Measurements from ENCODE around the gene SLC19A1.
A peak's percentile ranks its signal among the peaks of the same experiment; 100 is the strongest.

Gene SLC19A1

GRCh38 chr21:45542242-45542666, at the start of gene SLC19A1:
SLC19A1 (minus strand) TSS chr21:45542440; CDS start chr21:45537959, 4,481 bp downstream.
- DNase-seq, result no peak

DNA sequence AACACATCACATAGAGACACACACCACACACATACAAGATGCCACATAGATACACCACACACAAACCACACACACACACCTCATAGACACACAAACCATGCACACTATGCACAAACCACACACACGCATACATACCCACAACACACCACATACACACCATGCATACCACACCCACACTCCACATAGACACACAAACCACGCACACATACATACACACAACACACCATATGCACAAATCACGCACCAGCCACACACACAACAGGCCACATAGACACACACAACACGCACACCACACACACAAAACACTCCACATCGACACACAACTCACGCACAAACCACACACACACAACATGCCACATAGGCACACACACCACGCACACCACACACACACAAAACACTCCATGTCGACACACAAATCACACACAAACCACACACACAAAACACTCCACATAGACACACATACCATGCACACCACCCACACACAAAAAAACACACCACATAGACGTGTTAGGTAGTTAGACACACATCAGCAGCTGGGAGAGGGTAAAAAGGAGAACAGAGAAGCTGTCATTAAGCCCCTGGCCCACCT, 49.5 kb upstream of the SLC19A1 start:
- DNase-seq, result no peak

GRCh38 chr21:45590726-45591618, 48.7 kb upstream of the SLC19A1 start:
- DNase-seq, result no peak

DNA sequence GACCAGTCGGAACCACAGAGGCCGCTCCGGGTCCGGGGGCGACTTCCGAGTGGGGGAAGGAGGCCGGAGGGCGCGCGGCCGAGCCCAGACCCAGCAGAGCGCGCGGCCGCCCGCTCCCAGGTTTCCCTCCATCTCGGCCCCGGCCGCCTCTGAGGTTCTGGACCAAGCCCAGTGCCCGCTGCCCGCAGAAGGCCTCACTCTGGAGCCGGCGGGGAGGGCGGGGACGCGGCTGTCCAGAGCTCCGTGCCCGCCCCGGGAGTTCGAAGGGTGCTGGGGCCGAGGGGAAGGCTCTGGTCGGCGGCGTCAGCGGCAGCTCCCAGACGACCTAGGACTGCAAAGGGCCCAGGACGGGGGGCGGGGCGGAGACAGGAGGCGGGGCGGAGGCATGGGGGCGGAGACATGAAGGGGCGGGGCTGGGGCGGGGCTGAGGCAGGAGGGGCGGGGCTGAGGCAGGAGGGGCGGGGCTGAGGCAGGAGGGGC, 48.0 kb upstream of the SLC19A1 start:
- DNase-seq, result peak; percentile 76

- no peak for DNase-seq
Measured at GRCh38 chr21:45589686-45590245, 47.5 kb upstream of the SLC19A1 start.

GRCh38 chr21:45588871-45589491, 46.7 kb upstream of the SLC19A1 start:
- no peak for DNase-seq

DNA sequence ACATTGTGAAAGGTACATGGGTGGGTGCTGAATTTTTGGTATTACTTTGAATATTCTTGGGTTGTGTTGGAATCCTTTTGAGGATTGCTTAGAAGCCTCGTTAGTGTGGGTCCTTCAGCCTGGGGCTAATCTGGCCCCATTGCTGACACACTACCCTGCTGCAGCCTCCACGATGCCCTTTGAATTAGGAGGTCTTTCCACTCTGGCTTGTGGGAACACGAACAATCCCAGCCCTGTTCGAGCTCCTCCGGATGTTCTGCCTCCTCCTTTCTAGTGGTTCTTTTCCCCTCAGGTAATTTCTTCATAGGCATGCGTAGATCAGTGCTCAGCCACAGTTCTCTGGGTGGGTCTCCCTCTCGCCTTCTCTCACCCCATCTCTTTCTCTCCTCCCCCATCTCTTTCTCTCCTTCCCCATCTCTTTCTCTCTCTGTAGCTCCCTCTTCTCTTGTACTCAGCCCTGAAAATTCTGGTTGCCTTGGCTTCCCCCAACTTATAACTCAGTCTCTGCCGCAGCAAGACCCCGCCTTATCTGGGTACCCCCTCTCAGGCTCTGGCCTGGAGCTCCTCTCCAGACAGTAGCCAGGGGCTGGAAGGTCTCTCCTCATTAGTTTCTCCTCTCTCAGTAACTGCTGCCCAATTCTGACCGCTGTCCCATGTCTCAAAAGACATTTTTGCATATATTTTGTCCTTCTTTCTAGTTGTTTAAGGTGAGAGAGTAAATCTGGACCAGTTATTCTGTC, 46.0 kb upstream of the SLC19A1 start:
- DNase-seq, result no peak

DNA sequence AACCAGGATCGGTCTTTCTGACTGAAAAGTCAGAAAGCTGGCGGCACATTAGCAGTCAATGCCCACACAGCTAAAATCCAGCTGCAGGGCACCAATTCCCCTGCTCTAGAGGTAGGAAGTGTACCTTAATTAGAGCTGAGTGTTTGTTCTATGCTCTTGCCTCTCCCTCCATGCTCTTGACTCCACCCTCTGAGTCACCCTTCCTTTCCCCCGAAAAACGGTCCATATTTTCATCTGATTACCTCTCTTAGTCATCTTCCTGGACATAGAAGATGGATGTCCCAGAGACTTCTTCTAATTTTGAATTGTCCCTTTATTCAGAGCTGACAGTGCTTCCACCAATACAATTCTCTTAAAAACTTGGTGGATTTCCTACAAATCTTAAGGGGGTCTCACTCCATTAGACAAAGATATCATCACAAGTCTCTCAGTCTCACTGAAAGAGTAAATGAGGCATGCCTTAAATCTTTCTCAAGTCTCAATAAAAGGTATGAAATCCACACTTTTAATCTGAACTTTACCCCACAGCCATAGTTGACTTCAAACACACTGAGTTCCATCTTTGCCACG, 44.1 kb upstream of the SLC19A1 start:
- no peak for DNase-seq

GRCh38 chr21:45584786-45585185, 42.5 kb upstream of the SLC19A1 start:
- DNase-seq, result no peak

DNA sequence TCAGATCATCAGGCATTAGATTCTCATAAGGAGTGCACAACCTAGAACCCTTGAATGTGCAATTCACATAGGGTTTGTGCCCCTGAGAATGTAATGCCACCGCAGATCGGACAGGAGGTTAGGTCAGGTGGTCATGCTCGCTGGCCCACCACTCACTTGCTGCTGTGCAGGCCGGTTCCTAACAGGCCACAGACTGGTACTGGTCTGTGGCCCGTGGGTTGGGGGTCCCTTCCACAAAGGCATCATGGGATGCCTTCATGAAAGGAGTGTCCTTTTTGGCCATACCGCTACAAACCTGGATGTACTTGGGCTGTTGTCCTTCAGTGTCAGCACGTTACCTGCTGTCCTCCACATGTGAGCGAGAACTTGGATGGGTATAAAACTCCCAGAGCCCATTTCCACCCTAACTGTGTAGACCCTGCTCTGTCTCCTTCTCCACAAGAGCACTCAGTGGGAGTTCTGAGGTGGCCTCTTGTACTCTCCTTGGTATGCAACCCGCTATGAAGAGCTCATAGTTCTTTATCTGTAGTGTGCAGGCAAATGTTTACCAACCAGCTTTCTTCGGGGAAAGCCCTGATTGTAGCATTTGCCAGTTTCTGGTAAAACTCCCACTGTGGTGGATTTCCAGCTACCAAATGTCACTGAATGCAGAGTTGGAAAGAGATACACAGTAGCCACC, 41.7 kb upstream of the SLC19A1 start:
- DNase-seq, result no peak

DNA sequence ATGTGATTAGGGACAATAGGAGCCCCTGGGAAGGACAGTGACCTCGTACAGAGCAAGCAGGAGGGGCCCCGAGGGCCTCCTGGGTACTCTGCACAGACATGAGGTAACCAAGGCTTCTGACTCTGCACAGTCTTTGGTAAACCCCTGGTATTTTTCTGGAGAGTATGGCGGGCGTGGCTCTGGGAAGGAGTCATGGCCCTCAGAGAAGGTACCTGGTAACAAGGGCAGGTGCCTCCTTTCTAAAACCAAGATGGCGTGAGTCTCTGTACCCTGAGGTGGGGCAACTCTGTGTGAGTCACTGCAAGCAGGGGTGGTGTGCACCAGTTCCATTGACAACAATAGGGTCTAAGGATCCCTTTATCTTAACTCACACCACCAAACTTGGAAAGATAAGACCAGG, 39.9 kb upstream of the SLC19A1 start:
- DNase-seq, result no peak

DNA sequence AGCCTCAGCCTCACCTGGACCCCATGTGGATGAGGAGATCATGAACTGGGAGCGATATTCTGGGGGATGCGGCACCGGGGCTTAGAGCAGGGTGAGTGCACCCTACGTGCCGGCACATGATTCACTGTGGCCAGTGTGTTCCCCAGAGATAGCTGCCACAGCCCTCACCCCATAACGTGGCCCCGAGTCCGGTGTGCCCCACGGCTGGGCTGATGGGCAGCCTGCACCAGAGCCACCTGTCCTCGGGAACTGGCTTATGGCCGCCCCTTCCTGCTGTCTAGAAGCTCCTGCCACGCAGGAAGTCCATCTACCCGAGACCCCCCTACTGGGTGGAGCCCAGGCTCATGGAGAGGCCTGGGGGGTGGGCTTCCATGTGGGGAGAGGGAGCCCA, 39.1 kb upstream of the SLC19A1 start:
- DNase-seq, result no peak

- no peak for DNase-seq
Measured at GRCh38 chr21:45580576-45581321, 38.5 kb upstream of the SLC19A1 start.

GRCh38 chr21:45580181-45580575, 37.9 kb upstream of the SLC19A1 start:
- no peak for DNase-seq

DNA sequence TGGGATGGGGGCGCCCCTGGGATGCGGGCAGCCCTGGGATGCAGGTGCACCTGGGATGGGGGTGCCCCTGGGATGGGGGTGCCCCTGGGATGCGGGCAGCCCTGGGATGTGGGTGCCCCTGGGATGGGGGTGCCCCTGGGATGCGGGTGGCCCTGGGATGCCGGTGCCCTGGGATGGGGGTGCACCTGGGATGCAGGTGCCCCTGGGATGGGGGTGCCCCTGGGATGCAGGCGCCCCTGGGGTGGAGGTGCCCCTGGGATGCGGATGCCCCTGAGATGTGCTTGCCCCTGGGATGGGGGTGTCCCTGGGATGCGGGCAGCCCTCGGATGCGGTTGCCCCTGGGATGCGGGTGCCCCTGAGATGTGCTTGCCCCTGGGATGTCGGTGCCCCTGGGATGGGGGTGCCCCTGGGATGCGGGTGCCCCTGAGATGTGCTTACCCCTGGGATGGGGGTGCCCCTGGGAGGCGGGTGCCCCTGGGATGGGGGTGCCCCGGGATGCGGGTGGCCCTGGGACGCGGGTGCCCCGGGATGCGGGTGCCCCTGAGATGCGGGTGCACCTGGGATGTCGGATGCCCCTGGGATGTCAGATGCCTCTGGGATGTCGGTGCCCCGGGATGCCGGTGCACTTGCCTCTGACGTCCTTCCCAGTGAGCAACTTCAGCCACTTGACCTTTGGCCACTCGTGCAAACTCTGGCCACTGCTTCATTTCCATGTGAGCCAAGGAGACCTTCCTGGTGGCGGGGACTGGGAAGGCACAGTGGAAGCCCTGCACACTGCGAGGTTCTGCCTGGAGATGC, 37.3 kb upstream of the SLC19A1 start:
- no peak for DNase-seq

DNA sequence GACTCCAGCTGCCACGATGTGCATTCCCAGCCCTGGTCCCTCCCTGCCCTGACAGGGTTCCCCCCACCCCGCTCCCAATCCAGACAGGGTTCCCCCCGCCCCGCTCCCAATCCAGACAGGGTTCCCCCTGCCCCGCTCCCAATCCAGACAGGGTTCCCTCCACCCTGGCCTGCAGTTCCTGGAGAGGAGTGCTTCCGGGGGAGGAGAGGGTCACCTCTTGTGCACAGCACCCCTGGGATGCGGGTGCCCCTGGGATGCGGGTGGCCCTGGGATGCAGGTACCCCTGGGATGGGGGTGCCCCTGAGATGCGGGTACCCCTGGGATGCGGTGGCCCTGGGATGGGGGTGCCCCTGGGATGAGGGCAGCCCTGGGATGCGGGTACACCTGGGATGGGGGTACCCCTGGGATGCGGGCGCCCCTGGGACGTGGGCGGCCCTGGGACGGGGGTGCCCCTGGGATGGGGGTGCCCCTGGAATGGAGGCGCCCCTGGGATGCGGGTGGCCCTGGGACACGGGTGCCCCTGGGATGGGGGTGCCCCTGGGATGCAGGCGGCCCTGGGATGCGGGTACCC, 36.7 kb upstream of the SLC19A1 start:
- no peak for DNase-seq

- no peak for DNase-seq
Measured at GRCh38 chr21:45578176-45578801, 36.0 kb upstream of the SLC19A1 start.

DNA sequence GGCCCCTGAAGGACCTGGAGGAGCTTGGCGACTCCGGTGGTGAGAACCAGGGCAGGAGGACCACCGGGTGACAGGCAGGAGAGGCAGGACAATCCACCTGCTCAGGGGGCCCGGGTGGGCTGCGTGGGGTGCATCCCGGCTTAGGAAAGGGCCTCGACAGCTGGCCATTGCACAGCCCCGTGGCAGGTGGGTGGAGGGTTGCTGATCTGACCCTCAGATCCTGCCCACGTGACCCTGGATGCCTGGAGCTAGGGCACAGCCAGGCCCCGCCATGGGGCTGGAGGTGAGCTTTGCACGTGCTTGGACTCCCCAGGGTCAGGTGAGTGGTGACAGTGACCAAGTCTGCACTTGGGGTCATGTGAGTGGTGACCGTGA, 35.5 kb upstream of the SLC19A1 start:
- DNase-seq, result no peak
